HepG2 (cell line): Measurements from ENCODE around the gene THAP3.
"Not testable (repeated sequence)": the region's sequence is repeated elsewhere in the genome, so short reads cannot be mapped to it uniquely, and the experiment has no call there.

Experiments used
- DPF2 ChIP-seq: sonication (generic); formaldehyde crosslinking; IDR thresholded peaks from 2 replicates; pipeline ENCODE4 v1.4.0; 2020; ENCODE audit warnings: mild to moderate bottlenecking, low read depth, missing genetic modification reagents, borderline replicate concordance
- HDAC2 ChIP-seq: sonication (generic); formaldehyde crosslinking; IDR thresholded peaks from 2 replicates; pipeline ENCODE4 v1.4.0; 2020; ENCODE audit warnings: missing genetic modification reagents
- MYC ChIP-seq: sonication (generic); formaldehyde crosslinking; IDR thresholded peaks from 2 replicates; pipeline ENCODE4 v1.9.0; 2021; ENCODE audit warnings: missing genetic modification reagents, borderline replicate concordance
- POLR2AphosphoS5 ChIP-seq: IDR thresholded peaks from 2 replicates; pipeline ENCODE4 v1.6.1; 2012; ENCODE audit warnings: low read depth, low read length
- ZNF101 ChIP-seq: sonication (generic); formaldehyde crosslinking; IDR thresholded peaks from 2 replicates; pipeline ENCODE4 v1.4.0; 2020; ENCODE audit warnings: mild to moderate bottlenecking, low read depth, missing genetic modification reagents, borderline replicate concordance
- TF ChIP-seq, protein P1 (sequence below): sonication (generic); formaldehyde crosslinking; IDR thresholded peaks from 2 replicates; pipeline ENCODE4 v1.8.1; 2023; ENCODE audit warnings: missing genetic modification reagents, inconsistent platforms, borderline replicate concordance
- TF ChIP-seq, protein P2 (sequence below): sonication (generic); formaldehyde crosslinking; IDR thresholded peaks from 2 replicates; pipeline ENCODE4 v1.5.0; 2020; ENCODE audit warnings: mild to moderate bottlenecking, missing genetic modification reagents, moderate library complexity
- TF ChIP-seq, protein P3 (sequence below): IDR thresholded peaks from 2 replicates; pipeline ENCODE4 v1.6.1; 2016; ENCODE audit warnings: low read depth, missing genetic modification reagents, missing compliant biosample characterization

DNA sequence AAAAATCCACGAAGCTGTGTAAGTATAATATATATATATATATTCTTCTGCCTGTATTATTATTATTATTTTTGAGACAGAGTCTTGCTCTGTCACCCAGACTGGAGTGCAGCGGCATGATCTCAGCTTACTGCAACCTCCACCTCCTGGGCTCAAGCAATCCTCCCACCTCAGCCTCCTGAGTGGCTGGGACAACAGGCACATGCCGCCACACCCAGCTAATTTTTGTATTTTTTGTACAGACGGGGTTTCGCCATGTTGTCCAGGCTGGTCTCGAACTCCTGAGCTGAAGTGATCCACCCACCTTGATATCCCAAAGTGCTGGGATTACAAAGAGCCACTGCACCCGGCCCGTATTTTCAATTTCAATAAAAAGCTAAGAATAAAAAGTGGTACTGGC, 24.7 kb upstream of the THAP3 start:
- not testable (repeated sequence) for TF ChIP-seq ZNF101; MYC (CRISPR knock-in tag); DPF2 (CRISPR knock-in tag); POLR2AphosphoS5; HDAC2
- TF ChIP-seq, protein P1, sequence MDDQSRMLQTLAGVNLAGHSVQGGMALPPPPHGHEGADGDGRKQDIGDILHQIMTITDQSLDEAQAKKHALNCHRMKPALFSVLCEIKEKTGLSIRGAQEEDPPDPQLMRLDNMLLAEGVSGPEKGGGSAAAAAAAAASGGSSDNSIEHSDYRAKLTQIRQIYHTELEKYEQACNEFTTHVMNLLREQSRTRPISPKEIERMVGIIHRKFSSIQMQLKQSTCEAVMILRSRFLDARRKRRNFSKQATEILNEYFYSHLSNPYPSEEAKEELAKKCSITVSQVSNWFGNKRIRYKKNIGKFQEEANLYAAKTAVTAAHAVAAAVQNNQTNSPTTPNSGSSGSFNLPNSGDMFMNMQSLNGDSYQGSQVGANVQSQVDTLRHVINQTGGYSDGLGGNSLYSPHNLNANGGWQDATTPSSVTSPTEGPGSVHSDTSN, result not testable (repeated sequence)
- TF ChIP-seq, protein P2, sequence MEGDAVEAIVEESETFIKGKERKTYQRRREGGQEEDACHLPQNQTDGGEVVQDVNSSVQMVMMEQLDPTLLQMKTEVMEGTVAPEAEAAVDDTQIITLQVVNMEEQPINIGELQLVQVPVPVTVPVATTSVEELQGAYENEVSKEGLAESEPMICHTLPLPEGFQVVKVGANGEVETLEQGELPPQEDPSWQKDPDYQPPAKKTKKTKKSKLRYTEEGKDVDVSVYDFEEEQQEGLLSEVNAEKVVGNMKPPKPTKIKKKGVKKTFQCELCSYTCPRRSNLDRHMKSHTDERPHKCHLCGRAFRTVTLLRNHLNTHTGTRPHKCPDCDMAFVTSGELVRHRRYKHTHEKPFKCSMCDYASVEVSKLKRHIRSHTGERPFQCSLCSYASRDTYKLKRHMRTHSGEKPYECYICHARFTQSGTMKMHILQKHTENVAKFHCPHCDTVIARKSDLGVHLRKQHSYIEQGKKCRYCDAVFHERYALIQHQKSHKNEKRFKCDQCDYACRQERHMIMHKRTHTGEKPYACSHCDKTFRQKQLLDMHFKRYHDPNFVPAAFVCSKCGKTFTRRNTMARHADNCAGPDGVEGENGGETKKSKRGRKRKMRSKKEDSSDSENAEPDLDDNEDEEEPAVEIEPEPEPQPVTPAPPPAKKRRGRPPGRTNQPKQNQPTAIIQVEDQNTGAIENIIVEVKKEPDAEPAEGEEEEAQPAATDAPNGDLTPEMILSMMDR (CRISPR knock-in tag), result not testable (repeated sequence)
- TF ChIP-seq, protein P3, sequence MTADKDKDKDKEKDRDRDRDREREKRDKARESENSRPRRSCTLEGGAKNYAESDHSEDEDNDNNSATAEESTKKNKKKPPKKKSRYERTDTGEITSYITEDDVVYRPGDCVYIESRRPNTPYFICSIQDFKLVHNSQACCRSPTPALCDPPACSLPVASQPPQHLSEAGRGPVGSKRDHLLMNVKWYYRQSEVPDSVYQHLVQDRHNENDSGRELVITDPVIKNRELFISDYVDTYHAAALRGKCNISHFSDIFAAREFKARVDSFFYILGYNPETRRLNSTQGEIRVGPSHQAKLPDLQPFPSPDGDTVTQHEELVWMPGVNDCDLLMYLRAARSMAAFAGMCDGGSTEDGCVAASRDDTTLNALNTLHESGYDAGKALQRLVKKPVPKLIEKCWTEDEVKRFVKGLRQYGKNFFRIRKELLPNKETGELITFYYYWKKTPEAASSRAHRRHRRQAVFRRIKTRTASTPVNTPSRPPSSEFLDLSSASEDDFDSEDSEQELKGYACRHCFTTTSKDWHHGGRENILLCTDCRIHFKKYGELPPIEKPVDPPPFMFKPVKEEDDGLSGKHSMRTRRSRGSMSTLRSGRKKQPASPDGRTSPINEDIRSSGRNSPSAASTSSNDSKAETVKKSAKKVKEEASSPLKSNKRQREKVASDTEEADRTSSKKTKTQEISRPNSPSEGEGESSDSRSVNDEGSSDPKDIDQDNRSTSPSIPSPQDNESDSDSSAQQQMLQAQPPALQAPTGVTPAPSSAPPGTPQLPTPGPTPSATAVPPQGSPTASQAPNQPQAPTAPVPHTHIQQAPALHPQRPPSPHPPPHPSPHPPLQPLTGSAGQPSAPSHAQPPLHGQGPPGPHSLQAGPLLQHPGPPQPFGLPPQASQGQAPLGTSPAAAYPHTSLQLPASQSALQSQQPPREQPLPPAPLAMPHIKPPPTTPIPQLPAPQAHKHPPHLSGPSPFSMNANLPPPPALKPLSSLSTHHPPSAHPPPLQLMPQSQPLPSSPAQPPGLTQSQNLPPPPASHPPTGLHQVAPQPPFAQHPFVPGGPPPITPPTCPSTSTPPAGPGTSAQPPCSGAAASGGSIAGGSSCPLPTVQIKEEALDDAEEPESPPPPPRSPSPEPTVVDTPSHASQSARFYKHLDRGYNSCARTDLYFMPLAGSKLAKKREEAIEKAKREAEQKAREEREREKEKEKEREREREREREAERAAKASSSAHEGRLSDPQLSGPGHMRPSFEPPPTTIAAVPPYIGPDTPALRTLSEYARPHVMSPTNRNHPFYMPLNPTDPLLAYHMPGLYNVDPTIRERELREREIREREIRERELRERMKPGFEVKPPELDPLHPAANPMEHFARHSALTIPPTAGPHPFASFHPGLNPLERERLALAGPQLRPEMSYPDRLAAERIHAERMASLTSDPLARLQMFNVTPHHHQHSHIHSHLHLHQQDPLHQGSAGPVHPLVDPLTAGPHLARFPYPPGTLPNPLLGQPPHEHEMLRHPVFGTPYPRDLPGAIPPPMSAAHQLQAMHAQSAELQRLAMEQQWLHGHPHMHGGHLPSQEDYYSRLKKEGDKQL (CRISPR knock-in tag), result not testable (repeated sequence)
